Epithelial cell of esophagus (primary cell): ENCODE results near the gene MICAL3.

Experiments
- DNase-seq: peaks from one replicate; pipeline ENCODE4 v3.0.0; 2010; ENCODE audit warnings: low read depth
- H3K4me3 ChIP-seq: 2 replicates; pipeline ENCODE4 v1.5.1; 2011; ENCODE audit warnings: mild to moderate bottlenecking, low read length, control low read depth
- TF ChIP-seq, protein P1 (sequence below): IDR thresholded peaks from 2 replicates; pipeline ENCODE4 v1.5.1; 2011; ENCODE audit warnings: low read depth, mild to moderate bottlenecking, low read length, control low read depth, inconsistent platforms; ENCODE audit not compliant: insufficient read depth; ENCODE audit errors: missing control alignments

The MICAL3 gene

DNA sequence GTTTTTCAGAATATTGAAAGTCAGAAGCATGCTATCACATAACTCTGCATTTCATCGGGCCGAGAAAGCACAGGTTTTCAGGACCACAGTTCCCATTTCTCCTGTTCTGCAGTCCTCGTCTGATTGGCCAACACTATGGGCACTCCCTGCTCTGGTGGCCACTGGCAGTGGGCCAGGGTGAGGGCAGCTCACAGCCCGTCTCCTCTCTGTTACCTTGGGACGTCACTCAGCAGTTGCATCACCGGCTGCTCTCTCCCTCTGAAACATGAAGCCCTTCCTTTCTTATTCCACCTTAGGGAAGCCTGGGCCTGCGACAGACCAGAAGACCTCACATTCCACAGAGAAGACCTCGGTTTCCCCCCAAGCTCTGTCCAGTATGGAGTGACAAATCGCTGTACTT, 11.4 kb upstream of the MICAL3 start:
- TF ChIP-seq, protein P1, sequence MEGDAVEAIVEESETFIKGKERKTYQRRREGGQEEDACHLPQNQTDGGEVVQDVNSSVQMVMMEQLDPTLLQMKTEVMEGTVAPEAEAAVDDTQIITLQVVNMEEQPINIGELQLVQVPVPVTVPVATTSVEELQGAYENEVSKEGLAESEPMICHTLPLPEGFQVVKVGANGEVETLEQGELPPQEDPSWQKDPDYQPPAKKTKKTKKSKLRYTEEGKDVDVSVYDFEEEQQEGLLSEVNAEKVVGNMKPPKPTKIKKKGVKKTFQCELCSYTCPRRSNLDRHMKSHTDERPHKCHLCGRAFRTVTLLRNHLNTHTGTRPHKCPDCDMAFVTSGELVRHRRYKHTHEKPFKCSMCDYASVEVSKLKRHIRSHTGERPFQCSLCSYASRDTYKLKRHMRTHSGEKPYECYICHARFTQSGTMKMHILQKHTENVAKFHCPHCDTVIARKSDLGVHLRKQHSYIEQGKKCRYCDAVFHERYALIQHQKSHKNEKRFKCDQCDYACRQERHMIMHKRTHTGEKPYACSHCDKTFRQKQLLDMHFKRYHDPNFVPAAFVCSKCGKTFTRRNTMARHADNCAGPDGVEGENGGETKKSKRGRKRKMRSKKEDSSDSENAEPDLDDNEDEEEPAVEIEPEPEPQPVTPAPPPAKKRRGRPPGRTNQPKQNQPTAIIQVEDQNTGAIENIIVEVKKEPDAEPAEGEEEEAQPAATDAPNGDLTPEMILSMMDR, result no peak
- peak; percentile 95 for DNase-seq
- H3K4me3 ChIP-seq, result no peak overlapping the region

DNA sequence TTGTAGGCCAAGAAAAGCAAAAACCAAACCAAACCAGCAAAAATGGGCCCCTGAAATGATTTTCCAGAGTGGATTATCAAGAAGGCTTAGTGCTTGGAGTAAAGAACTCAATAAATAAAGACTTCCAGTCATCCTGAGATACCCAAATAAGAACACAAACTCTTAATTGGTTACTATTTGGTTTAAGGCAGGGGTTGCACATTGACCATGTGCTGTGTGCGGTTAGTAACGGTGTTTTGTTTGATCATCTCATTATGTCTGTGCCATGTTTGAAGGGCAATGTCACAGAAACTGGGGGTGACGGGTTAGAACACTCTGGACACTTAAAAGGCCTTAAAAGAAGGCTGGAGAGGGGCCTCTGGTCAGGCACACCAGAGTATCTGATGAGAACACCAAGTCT, 9.7 kb upstream of the MICAL3 start:
- TF ChIP-seq, protein P1, result no peak
- DNase-seq, result no peak
- no peak overlapping the region for H3K4me3 ChIP-seq

DNA sequence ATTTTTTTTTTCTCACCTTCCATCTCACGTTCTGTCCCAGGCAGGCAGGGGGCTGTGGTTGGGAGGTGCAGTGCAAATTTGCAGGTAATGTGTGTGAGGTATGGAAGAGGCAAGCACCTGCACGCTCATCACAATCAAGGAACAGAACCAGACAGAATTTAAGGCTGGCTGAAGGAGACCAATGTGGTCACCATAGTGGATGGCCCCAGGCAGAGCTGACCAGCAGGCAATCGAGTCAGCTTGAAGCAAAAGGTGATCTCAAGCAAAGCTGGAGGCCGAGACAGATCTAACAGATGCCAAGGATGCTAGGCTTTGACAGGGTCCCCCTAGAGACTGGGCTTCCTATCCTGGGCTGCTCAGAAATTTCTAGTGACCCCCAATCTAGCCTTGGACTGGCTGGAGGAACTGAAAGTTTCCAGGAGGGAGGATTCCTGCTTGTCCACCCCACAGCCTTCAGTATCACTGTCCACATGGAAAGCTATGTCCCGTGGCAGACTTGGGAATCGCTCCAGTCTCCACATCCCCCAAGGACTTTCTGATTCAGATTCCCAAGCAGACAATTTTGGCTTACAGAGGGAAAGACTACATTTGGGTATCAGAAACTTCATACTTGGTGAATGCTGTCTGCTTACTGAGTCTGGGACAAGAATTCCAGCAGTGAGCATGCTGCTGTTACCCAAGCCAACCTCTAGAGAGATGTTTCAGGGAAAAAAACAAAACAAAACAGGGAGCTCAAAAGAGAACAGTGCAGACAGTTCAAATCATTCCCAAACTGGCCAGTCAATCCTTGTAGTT, 9.0 kb upstream of the MICAL3 start:
- no peak for DNase-seq
- TF ChIP-seq, protein P1, result peak; percentile 15
- H3K4me3 ChIP-seq, result no peak overlapping the region

DNA sequence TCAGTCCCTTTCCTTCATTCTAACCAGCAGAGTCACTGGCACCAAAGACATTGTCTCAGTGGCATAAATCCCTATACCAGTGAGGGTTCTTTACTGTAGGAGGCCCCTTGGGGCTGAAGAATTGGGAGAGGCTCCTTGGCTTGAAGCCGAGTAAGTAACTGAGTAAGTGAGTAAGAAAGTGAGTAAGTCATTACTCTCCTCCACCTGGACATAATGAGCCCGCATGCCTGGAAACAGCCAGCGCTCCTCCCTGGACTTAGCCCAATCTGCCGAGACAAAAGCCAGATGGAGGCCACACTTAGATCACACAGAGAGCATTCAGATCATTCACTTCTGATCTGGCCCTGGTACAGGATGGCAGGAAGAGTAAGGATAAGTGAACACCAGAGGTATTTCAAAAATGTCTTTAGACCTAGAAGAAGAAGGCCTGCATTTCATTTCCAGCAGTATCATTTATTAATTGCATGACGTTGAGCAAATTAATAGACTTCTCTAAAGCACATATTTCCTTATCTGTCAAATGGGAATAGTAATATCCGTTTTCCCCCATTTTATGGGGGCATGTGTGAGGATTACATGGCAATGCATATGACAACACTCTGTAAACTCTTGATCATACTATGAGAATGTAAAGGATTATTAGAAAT, 8.2 kb upstream of the MICAL3 start:
- peak overlapping the region; percentile 7 for H3K4me3 ChIP-seq
- peak; percentile 96 for DNase-seq
- TF ChIP-seq, protein P1, result no peak

DNA sequence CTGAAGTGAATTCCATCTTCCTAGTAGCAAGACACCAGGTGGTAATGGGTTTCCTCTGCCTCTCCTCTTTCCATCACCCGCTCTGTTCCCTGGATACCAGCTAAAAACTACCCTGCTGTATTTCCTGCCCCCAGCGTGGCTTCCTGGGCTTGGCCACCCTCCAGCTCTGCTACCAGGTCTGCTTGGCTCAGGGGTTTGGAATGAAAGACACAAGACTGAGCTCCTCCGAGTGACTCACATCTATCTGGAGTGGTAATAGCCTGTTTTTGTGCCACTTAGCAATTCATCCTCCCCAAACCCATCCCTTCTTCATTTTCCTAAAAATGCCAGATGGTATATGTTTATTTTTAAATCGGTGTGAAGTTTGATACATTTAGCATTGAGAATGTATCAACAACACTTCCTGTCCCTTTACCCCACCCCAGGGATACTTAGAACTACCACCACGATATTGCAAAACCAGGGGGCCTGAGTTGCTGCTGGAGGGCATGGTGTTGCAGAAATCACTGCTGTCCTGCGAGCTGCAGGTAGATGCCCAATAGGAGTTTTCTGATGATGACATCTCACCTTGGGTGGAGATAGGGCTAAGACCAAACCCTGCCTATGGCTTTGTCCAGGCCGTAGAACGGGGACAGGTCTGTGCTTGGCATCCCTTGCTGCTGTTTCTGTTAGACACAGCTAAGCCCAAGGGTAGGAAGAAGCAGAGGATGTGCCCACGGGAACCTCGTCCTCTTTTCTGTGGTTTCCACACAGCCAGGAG, 7.5 kb upstream of the MICAL3 start:
- DNase-seq, result peak; percentile 98
- H3K4me3 ChIP-seq, result peak overlapping the region; percentile 7
- TF ChIP-seq, protein P1, result no peak

DNA sequence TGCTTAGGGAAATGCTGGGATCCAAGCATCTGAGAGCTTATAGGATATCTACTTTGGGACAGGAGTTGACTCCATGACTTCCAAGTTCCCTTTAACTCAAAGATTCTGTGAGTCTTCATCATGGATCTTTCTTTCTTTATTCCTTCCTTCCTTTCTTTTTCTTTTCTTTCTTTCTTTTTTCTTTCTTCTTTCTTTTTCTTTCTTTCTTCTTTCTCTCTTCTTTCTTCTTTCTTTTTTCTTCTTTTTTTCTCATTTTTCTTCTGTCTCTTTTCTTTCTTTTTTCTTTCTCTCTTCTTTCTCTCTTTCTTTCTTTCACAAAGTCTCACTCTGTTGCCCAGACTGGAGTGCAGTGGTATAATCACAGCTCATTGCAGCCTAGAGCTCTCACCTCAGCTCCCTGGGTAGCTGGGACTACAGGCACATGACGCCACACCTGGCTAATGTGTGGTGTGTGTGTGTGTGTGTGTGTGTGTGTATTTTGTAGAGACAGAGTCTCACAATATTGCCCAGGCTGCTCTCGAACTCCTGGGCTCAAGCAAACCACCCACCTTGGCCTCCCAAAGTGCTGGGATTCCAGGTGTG, 5.4 kb upstream of the MICAL3 start:
- TF ChIP-seq, protein P1, result no peak
- no peak overlapping the region for H3K4me3 ChIP-seq
- no peak for DNase-seq
